ENCODE measurements around the gene TST. TPM values are rescaled to one million over a fixed set of nuclear protein-coding genes. Genes with fewer than 3 reads are reported as not detected.

The TST gene
- total and polyA plus RNA-seq, 2 of the 8 experiments (the other 6 are each of a cell fraction or from before 2014, with no cell fraction given), result 22.6 to 61.6 TPM

DNA sequence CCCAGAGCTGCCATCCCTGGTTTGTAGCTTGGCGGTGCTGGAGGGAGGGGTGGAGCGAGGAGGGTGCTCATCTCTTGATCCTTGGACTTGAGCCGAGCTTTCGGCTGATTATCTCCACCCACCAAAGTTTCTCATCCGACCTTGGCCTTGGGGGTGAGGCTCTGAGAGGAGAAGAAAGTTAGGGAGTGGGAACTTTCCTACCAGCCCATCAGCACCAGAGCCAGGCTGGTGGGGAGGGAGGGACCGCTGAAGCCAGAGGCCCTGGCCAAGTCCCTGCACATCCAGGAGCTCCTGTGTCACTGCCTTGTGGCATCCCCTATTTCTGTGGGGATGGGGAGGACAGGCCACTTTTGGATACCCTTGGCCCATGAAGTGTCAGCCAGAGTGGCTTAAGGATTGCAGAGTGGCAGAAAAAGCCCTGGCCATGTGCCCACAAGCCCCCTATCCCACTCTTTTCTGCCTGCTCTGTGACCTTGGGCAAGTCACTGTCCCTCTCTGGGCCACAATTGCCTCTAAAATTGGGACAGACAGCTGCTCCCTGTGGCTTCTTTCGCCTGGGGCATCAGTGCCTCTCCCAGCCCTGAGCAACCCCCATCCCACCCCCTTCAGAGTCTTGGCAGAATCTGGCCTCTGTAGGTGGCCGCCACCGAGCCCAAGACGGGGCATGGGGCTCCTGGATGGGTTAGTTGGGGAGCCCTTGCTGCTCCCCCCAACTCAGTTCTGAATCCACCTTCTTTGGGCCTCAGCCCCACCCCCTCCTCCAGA is 42.5 kb upstream of the TST start:
- Histone ChIP-seq H3K79me2 (ENCODE audit: control insufficient read depth in 1 of 2, insufficient read depth in 2 of 2, low read length in 2 of 2) (no peaks in the 10 kb centered on the region), H2AFZ (ENCODE audit: low read length) (no peak overlapping the region), H3K9ac (replicated peaks in 1 of 4; ENCODE audit: extremely low read depth in 1 of 4, low read depth in 3 of 4, low read length in 3 of 4) (no peak overlapping the region), H2BK12ac (ENCODE audit: low read depth, low read length) (no peak overlapping the region), H3K23me2 (ENCODE audit: low read depth, low read length) (no peaks in the 10 kb centered on the region; the same call in 1 of the 2 replicates), H3K4me2 (ENCODE audit: insufficient read depth in 1 of 2, low read depth in 2 of 2, low read length in 2 of 2) (no peak overlapping the region), H3K14ac (ENCODE audit: insufficient read length) (no peak overlapping the region), H2AK5ac (ENCODE audit: low read depth, low read length) (no peak overlapping the region), H3K36me3 (ENCODE audit: control insufficient read depth in 2 of 4, insufficient read depth in 4 of 4, low read length in 3 of 4) (peaks cover 0 to 8% (median 2%) of the 10 kb centered on the region in 4 experiments; a peak in 4 of 8 replicates), H3K23ac (ENCODE audit: insufficient read length) (no peak overlapping the region), H2BK5ac (ENCODE audit: low read depth, low read length) (no peak overlapping the region), H3K4me3 (ENCODE audit: extremely low read depth in 1 of 4, insufficient read depth in 2 of 4, low read depth in 3 of 4, low read length in 4 of 4) (no peak overlapping the region), H4K8ac (ENCODE audit: extremely low read depth, insufficient read depth, low read length) (no peak overlapping the region), H3K4ac (replicated peaks; ENCODE audit: insufficient read length, low read depth, low read length) (no peak overlapping the region), H4K20me1 (replicated peaks in 1 of 2; ENCODE audit: control insufficient read depth in 1 of 2, insufficient read depth in 2 of 2, low read length in 2 of 2) (peaks cover 0 to 10% of the 10 kb centered on the region in 2 experiments), H2BK15ac (ENCODE audit: low read length) (no peak overlapping the region), H3K4me1 (replicated peaks in 1 of 4; ENCODE audit: control insufficient read depth in 3 of 4, insufficient read depth in 4 of 4, low read length in 3 of 4) (peaks cover 0 to 20% (median 12%) of the 10 kb centered on the region in 4 experiments; a peak in 6 of 7 replicates), H2BK20ac (ENCODE audit: low read length) (no peak overlapping the region), H3K18ac (ENCODE audit: extremely low read depth, low read length) (no peak overlapping the region; the same call in 1 of the 2 replicates), H3K56ac (replicated peaks; ENCODE audit: insufficient read length, low read depth, low read length) (no peak overlapping the region), H3K27ac (ENCODE audit: low read depth, low read length) (no peak overlapping the region), H4K5ac (ENCODE audit: insufficient read length, low read depth, low read length) (no peak overlapping the region), H3K9me3 (ENCODE audit: insufficient read depth in 2 of 2, low read depth in 1 of 2, low read length in 1 of 2) (no peaks in the 10 kb centered on the region), H3K79me1 (ENCODE audit: low read depth, low read length) (no peaks in the 10 kb centered on the region), H3K27me3 (replicated peaks in 1 of 4; ENCODE audit: control insufficient read depth in 3 of 4, extremely low read depth in 1 of 4, insufficient read depth in 3 of 4, low read length in 3 of 4) (peaks cover 0 to 15% (median 12%) of the 10 kb centered on the region in 4 experiments; a peak in 5 of 7 replicates), H4K91ac (replicated peaks; ENCODE audit: insufficient read length, low read length) (no peak overlapping the region), H2BK120ac (replicated peaks; ENCODE audit: low read depth, low read length) (no peak overlapping the region)
- WGBS, 2 experiments (ENCODE audit: extremely low coverage in 1 of 2, insufficient coverage in 1 of 2, insufficient read length in 1 of 2, insufficient replicate concordance in 2 of 2, low coverage in 1 of 2, low lambda C conversion rate in 2 of 2, missing lambda C conversion rate in 1 of 2), result 82% methylated on average over 10 of the region's 10 CpGs; no CpG with 5 or more reads in 1 of the 2 experiments
- no peak for FAIRE-seq
- DNase-seq (ENCODE audit: low read depth in 1 of 2, low spot score in 2 of 2), result no peak
- ChIA-PET POLR2A (ENCODE audit: partially characterized antibody) (interaction anchor here (1.0 to 1.1 kb wide), 3 partner anchors 10 to 43 kb away, joined by 3 to 4 read pairs (median 4); partner anchors contain the start of gene KCTD17), CTCF (ENCODE audit: partially characterized antibody) (interaction anchor here (1.5 kb wide), 1 partner anchor 29 kb away, joined by 4 read pairs; no protein-coding TSS in a partner anchor)
- no peak for TF ChIP-seq RFX5 (IDR thresholded peaks at IDR 0.05; ENCODE audit: borderline replicate concordance, low read depth, low read length)
- TF ChIP-seq SIX5 (IDR thresholded peaks at IDR 0.05; ENCODE audit: low read depth, low read length), result no peak
- no peak for TF ChIP-seq KDM1A (IDR thresholded peaks at IDR 0.05; ENCODE audit: borderline replicate concordance, low read length)
- no peak for TF ChIP-seq PHF8 (conservative IDR thresholded peaks at IDR 0.05; ENCODE audit: low read depth, low read length)
- no peak for TF ChIP-seq CHD1 (IDR thresholded peaks at IDR 0.05; ENCODE audit: low read depth, low read length)
- TF ChIP-seq BCL11A (IDR thresholded peaks at IDR 0.05; ENCODE audit: low read depth in 2 of 2, low read length in 2 of 2), result no peak
- TF ChIP-seq HDAC2 (IDR thresholded peaks at IDR 0.05; ENCODE audit: borderline replicate concordance in 1 of 2, low read depth in 2 of 2, low read length in 2 of 2), result no peak
- no peak for TF ChIP-seq CBX5 (IDR thresholded peaks at IDR 0.05; ENCODE audit: low read depth, low read length)
- TF ChIP-seq EP300 (IDR thresholded peaks at IDR 0.05; ENCODE audit: borderline replicate concordance in 1 of 2, low read depth in 2 of 2, low read length in 2 of 2), result no peak
- TF ChIP-seq CBX8 (IDR thresholded peaks at IDR 0.05; ENCODE audit: borderline replicate concordance, low read depth, low read length), result no peak
- no peak for TF ChIP-seq RAD21 (IDR thresholded peaks at IDR 0.05 in 1 of 2, conservative IDR thresholded peaks at IDR 0.05 in 1 of 2; ENCODE audit: low read depth in 2 of 2, low read length in 2 of 2)

Measured in H1 (cell line).